ENCODE results near the gene WIPF2. TPM values are rescaled to one million over a fixed set of nuclear protein-coding genes. Genes with fewer than 3 reads are reported as not detected.
A peak's percentile ranks its signal among the peaks of the same experiment; 100 is the strongest.

Gene WIPF2
- total and polyA plus RNA-seq, 5 donors: 8.2 to 14.6 (median 12.7) TPM

DNA sequence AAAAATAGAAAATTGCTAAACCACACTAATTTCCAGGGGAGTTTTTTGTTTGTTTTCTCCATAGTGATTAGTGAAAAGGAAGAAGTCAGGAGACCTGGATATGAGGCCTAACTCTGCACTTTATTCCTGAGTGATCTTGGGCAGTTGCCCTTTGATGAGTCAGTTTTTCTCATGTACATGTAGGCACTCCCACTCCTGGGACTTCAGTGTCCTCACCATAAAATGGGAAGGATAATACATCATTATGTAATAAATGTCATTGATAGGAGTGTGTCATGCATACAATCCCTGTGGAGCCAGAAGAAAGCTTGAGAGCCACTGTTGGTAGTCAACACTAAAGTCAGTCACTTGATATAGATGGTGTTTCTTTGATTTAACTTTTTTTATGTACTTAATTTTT, 32.5 kb downstream of the WIPF2 start:
- no peak overlapping the region for H3K4me3 ChIP-seq (ENCODE audit: low read length)
- no peaks in the 10 kb centered on the region for H3K4me1 ChIP-seq (ENCODE audit: control insufficient read depth, insufficient read depth, low read length)
- peak; percentile 63 to 90 for ATAC-seq
- H3K9me3 ChIP-seq (ENCODE audit: control insufficient read depth, low read length): no peaks in the 10 kb centered on the region
- no peak overlapping the region for H3K27ac ChIP-seq (ENCODE audit: low read length)
- no peaks in the 10 kb centered on the region for H3K27me3 ChIP-seq (ENCODE audit: control insufficient read depth, insufficient read depth)
- intact Hi-C loops (cut with DNase I): no loop called here
- no peak for DNase-seq

DNA sequence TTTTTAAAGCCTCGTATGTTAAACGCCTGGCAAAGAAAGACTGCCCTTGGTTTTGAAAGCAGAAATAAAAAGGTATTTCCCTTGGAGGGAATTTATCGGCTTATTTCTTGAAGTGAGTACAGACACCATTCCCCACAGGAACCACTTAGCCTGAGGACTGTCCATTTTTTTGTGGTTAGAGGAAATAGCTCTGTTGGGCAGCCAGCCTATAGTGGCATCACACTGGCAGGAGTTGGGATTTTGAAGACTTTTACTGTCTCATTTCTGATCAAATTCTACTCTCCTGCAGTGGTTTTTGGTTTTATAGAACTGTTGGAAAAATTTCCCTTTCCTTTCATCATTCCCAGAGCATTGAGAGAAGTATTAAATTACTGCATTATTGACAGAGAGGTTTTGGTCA, 34.5 kb downstream of the WIPF2 start:
- intact Hi-C loops (cut with DNase I): no loop called here
- ATAC-seq (no peak), DNase-seq (no peak)
- Histone ChIP-seq H3K27me3 (ENCODE audit: control insufficient read depth, insufficient read depth) (no peaks in the 10 kb centered on the region), H3K27ac (ENCODE audit: low read length) (no peak overlapping the region), H3K9me3 (ENCODE audit: control insufficient read depth, low read length) (no peaks in the 10 kb centered on the region), H3K4me3 (ENCODE audit: low read length) (no peak overlapping the region), H3K4me1 (ENCODE audit: control insufficient read depth, insufficient read depth, low read length) (no peaks in the 10 kb centered on the region)
- WGBS: 89% methylated on average over 3 of the region's 3 CpGs

DNA sequence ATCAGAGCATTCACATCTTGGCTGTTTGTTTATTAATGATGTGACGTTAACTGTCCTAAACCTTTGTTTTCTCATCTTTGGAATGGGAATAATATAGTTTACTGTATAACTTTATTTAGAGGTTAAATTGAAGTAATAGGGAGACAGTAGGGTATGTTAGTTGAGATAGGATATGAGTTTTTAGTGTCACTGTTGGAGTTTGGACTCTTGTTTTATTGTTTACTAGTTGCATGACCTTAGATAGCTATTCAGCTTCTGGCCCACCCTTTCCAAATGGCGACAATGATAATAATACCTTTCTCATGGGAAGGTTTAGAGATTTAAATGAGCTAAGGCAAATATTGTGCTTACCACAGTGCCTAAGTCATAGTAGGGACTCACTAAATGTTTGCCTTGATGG, 40.4 kb downstream of the WIPF2 start:
- no peak for ATAC-seq
- no peaks in the 10 kb centered on the region for H3K4me1 ChIP-seq (ENCODE audit: control insufficient read depth, insufficient read depth, low read length)
- no peaks in the 10 kb centered on the region for H3K27me3 ChIP-seq (ENCODE audit: control insufficient read depth, insufficient read depth)
- no peak overlapping the region for H3K27ac ChIP-seq (ENCODE audit: low read length)
- intact Hi-C loops (cut with DNase I): no loop called here
- WGBS: 88% methylated on average over 2 of the region's 2 CpGs
- H3K9me3 ChIP-seq (ENCODE audit: control insufficient read depth, low read length): no peaks in the 10 kb centered on the region
- no peak overlapping the region for H3K4me3 ChIP-seq (ENCODE audit: low read length)
- DNase-seq: no peak

DNA sequence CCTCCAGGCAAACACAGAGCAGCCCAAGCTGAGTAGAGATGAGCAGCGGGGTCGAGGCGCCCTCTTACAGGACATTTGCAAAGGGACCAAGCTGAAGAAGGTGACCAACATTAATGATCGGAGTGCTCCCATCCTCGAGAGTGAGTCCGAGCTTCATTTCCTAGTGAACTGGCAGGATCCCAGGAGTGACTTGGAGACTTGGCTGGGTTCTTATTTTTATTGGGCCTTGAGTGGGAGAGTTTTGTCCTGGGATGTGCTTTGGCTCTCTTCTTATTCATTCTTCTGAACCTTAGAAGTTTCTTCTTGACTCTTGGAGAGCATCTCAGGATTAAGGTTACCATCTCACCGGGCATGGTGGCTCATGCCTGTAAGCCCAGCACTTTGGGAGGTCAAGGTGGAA, 41.4 kb downstream of the WIPF2 start:
- Histone ChIP-seq H3K4me3 (ENCODE audit: low read length) (no peak overlapping the region), H3K4me1 (ENCODE audit: control insufficient read depth, insufficient read depth, low read length) (no peaks in the 10 kb centered on the region), H3K9me3 (ENCODE audit: control insufficient read depth, low read length) (no peaks in the 10 kb centered on the region), H3K27me3 (ENCODE audit: control insufficient read depth, insufficient read depth) (no peaks in the 10 kb centered on the region), H3K27ac (ENCODE audit: low read length) (no peak overlapping the region)
- ATAC-seq: no peak
- 68% methylated on average over 7 of the region's 7 CpGs for WGBS
- intact Hi-C loops (cut with DNase I): no loop called here
- DNase-seq: no peak

DNA sequence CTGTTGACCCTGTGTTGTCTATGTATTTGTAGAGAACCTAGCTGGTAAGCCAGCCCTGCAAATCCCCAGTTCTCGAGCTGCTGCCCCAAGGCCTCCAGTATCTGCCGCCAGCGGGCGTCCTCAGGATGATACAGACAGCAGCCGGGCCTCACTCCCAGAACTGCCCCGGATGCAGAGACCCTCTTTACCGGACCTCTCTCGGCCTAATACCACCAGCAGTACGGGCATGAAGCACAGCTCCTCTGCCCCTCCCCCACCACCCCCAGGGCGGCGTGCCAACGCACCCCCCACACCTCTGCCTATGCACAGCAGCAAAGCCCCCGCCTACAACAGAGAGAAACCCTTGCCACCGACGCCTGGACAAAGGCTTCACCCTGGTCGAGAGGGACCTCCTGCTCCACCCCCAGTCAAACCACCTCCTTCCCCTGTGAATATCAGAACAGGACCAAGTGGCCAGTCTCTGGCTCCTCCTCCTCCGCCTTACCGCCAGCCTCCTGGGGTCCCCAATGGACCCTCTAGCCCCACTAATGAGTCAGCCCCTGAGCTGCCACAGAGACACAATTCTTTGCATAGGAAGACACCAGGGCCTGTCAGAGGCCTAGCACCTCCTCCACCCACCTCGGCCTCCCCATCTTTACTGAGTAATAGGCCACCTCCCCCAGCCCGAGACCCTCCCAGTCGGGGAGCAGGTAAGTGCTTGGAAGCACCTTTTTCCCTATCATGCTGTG, 45.5 kb downstream of the WIPF2 start:
- DNase-seq (no peak), ATAC-seq (peak in 1 of 2 donors; percentile 14)
- H3K27me3 ChIP-seq (ENCODE audit: control insufficient read depth, insufficient read depth): no peaks in the 10 kb centered on the region
- intact Hi-C loops (cut with DNase I): no loop called here
- no peak overlapping the region for H3K4me3 ChIP-seq (ENCODE audit: low read length)
- no peaks in the 10 kb centered on the region for H3K9me3 ChIP-seq (ENCODE audit: control insufficient read depth, low read length)
- no peak overlapping the region for H3K27ac ChIP-seq (ENCODE audit: low read length)
- WGBS: 83% methylated on average over 21 of the region's 21 CpGs
- no peaks in the 10 kb centered on the region for H3K4me1 ChIP-seq (ENCODE audit: control insufficient read depth, insufficient read depth, low read length)

DNA sequence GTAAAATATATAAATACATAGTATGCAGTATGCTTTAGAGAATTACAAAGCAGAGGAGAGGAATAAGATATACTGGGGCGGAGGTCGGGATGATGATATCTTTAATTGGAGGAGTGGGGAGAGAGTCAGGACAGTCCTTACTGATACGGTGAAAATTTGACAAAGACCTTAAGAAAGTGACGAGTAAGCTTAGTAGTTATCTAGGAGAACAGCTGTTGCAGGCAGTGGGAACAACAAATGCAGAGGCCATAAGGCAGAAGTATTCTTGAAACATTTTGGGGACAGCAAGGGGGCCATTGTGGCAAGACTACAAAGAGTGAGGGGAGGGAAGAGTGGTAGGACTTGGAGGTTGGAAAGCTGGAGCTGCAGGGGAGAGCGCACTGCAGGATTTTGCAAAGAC, 46.2 kb downstream of the WIPF2 start:
- no peaks in the 10 kb centered on the region for H3K4me1 ChIP-seq (ENCODE audit: control insufficient read depth, insufficient read depth, low read length)
- H3K9me3 ChIP-seq (ENCODE audit: control insufficient read depth, low read length): no peaks in the 10 kb centered on the region
- intact Hi-C loops (cut with DNase I): no loop called here
- DNase-seq (no peak), ATAC-seq (no peak)
- no peak overlapping the region for H3K4me3 ChIP-seq (ENCODE audit: low read length)
- H3K27ac ChIP-seq (ENCODE audit: low read length): no peak overlapping the region
- H3K27me3 ChIP-seq (ENCODE audit: control insufficient read depth, insufficient read depth): no peaks in the 10 kb centered on the region
- WGBS: 79% methylated on average over 5 of the region's 5 CpGs

DNA sequence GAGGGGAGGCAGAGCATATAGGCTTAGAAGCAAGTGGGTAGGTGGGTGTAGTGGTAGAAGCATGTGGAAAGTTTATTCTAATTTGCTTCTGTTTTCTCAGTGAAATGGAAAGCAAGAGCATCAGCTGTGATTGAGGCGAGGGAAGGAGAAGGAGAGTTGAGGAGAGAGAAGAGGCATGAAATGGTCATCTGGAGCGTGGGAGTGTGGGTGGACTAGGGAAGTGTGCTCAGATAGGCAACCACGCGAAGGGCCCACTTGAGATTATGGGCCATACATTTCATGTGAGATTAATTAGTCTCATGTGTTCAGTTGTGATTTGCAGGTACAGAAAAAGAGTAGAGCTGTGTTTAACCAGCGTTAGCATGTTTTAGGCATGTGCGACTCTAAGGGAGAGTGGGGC, 47.8 kb downstream of the WIPF2 start:
- DNase-seq: no peak
- Histone ChIP-seq H3K27me3 (ENCODE audit: control insufficient read depth, insufficient read depth) (no peaks in the 10 kb centered on the region), H3K27ac (ENCODE audit: low read length) (no peak overlapping the region), H3K9me3 (ENCODE audit: control insufficient read depth, low read length) (no peaks in the 10 kb centered on the region), H3K4me1 (ENCODE audit: control insufficient read depth, insufficient read depth, low read length) (no peaks in the 10 kb centered on the region), H3K4me3 (ENCODE audit: low read length) (no peak overlapping the region)
- 85% methylated on average over 6 of the region's 6 CpGs for WGBS
- ATAC-seq: no peak
- intact Hi-C loops (cut with DNase I): no loop called here

DNA sequence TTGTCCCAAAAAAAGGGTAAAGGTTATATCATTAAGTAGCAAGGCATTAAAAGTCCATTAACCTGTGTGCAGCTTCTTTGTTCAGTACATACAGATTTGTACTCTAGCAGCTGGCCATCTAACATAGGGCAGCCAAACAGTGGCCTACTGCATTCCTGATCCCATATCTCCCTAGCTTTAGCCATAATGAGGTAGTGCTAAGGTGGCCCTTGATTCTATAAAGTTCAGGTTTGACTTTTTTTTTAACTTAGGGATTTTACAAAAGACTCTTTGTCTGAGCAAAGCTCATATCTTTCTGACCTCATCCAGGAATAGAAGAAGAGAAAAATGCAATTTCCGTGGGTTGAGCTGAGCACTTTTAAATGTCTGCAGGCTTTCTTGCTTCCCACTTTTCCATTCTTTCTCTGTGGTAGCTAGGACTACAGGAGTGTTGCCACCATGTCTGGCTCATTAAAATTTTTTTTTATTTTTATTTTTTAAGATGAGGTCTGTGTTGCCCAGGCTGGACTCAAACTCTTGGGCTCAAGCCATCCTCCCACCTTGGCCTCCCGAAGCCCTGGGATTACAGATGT, 49.1 kb downstream of the WIPF2 start:
- intact Hi-C loops (cut with DNase I): no loop called here
- H3K9me3 ChIP-seq (ENCODE audit: control insufficient read depth, low read length): no peaks in the 10 kb centered on the region
- no peak overlapping the region for H3K4me3 ChIP-seq (ENCODE audit: low read length)
- no peak overlapping the region for H3K27ac ChIP-seq (ENCODE audit: low read length)
- DNase-seq: no peak
- no peaks in the 10 kb centered on the region for H3K4me1 ChIP-seq (ENCODE audit: control insufficient read depth, insufficient read depth, low read length)
- no peaks in the 10 kb centered on the region for H3K27me3 ChIP-seq (ENCODE audit: control insufficient read depth, insufficient read depth)
- WGBS: 80% methylated on average over 2 of the region's 2 CpGs
- no peak for ATAC-seq

DNA sequence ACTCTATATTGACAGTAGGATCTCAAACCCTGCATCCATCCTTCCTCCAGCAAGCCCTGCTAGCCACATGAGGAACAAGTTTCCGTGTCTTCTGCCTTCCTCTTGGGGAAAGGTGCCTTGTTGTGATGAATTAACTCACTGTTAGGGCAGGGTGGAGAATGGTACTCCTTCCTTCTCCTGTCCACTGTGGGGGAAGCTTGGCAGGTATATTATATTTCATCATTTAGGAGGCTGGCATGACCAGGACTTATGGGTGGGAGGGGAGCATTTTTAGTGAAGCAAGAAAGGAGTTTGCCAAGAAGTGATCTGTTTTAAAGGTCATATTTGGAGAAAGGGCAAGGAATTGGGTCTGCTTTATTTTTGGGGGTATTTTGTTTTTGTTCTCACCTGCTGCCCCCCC, 59.3 kb downstream of the WIPF2 start:
- intact Hi-C loops (cut with DNase I): no loop called here
- DNase-seq: no peak
- ATAC-seq: no peak
- Histone ChIP-seq H3K9me3 (ENCODE audit: control insufficient read depth, low read length) (no peaks in the 10 kb centered on the region), H3K4me1 (ENCODE audit: control insufficient read depth, insufficient read depth, low read length) (no peaks in the 10 kb centered on the region), H3K27me3 (ENCODE audit: control insufficient read depth, insufficient read depth) (no peaks in the 10 kb centered on the region), H3K27ac (ENCODE audit: low read length) (no peak overlapping the region), H3K4me3 (ENCODE audit: low read length) (no peak overlapping the region)
- 83% methylated on average over 1 of the region's 1 CpG for WGBS

DNA sequence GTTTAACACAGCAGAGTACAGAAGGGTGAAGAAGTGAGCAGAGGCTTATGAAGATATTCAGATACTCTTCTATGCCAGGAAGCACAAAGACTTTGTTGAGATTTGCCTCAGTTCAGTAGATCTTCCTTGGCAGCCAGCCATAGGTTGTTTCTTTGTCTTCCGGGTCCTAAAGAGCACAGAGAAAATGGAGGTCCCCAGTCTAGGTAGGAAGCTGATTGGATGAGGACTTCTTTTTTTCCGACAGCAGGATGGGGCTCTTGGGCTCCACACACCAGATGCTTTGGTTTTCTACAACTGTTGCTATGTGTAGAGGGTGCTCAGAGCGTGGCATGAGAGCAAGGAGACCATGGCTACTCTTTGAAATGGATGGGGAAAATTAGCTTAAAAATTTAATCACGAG, 60.3 kb downstream of the WIPF2 start:
- Histone ChIP-seq H3K4me1 (ENCODE audit: control insufficient read depth, insufficient read depth, low read length) (no peaks in the 10 kb centered on the region), H3K27ac (ENCODE audit: low read length) (no peak overlapping the region), H3K27me3 (ENCODE audit: control insufficient read depth, insufficient read depth) (no peaks in the 10 kb centered on the region), H3K4me3 (ENCODE audit: low read length) (no peak overlapping the region), H3K9me3 (ENCODE audit: control insufficient read depth, low read length) (no peaks in the 10 kb centered on the region)
- intact Hi-C loops (cut with DNase I): no loop called here
- 88% methylated on average over 4 of the region's 4 CpGs for WGBS
- no peak for ATAC-seq
- DNase-seq: no peak

DNA sequence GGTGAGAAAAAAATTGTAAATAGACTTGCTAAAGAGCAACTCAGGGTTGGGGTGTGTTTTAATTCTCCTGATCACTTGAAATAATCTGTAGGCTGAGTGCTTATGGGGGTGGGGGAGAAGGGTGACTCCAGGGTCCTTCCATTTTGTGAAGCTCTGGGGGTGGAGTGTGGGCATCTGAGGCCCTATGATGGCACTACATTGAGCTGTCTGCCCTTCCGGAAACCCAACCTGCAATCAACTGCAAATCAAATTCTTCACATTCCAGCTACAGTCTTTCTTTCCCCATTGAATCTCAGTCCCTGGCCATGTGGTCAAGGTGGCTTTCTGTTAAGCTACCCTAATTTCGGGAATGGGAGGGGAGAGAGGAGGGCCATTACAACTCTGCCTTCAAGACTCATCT, 62.6 kb downstream of the WIPF2 start:
- intact Hi-C loops (cut with DNase I): loop anchor here in 1 of 4 donors (10.0 kb wide), 1 partner anchor 247 kb away; no protein-coding TSS in a partner anchor

More for the DNA sequence above, 62.6 kb downstream of the WIPF2 start:
- WGBS: 82% methylated on average over 2 of the region's 2 CpGs
- H3K4me3 ChIP-seq (ENCODE audit: low read length): no peak overlapping the region
- no peaks in the 10 kb centered on the region for H3K27me3 ChIP-seq (ENCODE audit: control insufficient read depth, insufficient read depth)
- no peaks in the 10 kb centered on the region for H3K4me1 ChIP-seq (ENCODE audit: control insufficient read depth, insufficient read depth, low read length)
- no peak overlapping the region for H3K27ac ChIP-seq (ENCODE audit: low read length)
- ATAC-seq (no peak), DNase-seq (no peak)
- no peaks in the 10 kb centered on the region for H3K9me3 ChIP-seq (ENCODE audit: control insufficient read depth, low read length)
